Stromal cell of bone marrow (primary cell): Measurements from ENCODE around the gene ACTRT2.

Source experiments
- DNase-seq: peaks from one replicate; pipeline ENCODE4 v3.0.0-alpha.2; 2012; ENCODE audit warnings: low read depth

Gene ACTRT2

DNA sequence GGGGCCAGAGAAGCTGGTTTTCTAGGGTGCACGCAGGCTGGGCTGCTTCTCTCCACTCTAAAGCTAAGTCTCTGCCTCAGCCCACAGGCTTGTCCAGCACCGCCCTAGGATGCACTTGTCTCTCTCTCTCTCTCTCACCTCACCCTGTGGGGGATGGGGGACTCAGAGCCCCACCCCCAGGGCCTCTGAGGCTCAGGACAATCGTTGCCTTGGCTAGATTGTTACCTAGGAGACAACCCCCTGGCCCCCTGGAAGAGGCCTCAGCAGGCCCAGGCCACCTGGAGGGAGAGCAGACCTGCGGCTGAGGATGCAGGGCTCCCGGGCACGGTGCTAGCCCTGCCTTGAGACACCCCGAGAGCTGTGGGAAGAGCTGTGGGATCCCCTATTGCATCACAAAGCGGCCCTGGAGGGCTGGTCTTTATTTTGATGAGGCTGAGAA lies at the start of gene ACTRT2:
Gene ACTRT2, plus strand, starts transcription at position 235 of the 439 bp plus-strand sequence. CDS start 220 bp downstream, outside the sequence.
- no peak for DNase-seq

DNA sequence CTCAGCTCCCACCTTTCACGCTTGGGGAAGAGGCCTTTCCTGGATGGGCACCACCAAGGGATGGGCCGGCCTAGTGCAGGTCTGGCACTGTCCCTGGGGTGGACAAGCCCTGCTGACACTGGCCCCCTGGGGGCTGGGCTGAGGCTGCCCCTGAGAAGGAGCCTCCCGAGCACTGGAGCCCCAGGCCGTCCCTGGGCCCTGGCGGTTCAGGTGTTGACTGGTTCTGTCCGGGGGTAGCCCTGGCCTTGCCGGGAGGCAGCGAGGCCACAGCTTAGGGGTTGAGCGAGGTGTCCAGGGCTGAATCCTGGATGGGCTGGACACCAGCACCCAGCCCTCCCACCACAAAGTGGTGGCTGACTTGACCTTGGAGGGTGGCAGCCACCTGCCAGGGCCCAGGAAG lies 49.7 kb upstream of the ACTRT2 start:
- DNase-seq, result no peak

DNA sequence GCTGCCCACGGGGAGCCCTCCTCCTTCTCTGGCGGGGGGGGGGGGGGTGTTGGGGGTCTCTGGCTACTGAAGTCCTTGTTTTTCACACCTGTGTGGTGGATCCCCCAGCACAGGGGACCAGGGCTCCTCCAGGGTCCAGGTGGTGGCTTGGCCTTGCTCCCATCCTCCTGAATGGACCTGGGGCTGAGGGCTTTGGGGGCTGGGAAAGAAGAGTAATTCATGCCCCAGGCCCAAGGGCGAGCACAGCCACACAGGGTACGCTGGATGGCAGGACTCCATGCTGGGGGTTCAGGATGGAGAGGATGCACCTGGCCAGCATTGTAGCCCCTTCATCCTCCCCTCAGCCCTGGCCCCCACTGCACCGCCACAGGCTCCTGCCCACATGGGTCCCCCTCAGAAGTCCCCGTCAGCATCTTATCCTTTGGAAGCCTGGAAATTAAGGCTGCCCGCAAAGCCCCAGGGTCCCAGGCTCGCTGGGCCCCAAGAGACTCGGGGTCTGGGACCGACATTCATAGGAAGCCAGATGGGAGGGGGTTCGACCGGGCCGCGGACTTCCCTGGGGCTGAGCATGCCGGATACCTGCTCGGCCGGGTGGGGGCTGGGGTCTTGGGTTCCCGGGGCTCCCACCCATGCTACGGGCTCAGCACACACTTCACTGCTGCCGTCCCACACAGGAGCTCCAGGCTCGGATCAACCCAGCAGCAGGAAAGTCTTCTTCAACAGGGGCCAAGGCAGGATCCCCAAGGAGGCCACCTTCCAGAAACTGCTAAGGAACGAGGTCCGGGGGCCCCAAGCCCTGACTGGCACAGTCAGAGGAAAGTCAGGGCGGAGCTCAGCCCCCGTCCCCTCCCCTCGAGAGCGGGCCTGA lies 49.0 kb upstream of the ACTRT2 start:
- no peak for DNase-seq

DNA sequence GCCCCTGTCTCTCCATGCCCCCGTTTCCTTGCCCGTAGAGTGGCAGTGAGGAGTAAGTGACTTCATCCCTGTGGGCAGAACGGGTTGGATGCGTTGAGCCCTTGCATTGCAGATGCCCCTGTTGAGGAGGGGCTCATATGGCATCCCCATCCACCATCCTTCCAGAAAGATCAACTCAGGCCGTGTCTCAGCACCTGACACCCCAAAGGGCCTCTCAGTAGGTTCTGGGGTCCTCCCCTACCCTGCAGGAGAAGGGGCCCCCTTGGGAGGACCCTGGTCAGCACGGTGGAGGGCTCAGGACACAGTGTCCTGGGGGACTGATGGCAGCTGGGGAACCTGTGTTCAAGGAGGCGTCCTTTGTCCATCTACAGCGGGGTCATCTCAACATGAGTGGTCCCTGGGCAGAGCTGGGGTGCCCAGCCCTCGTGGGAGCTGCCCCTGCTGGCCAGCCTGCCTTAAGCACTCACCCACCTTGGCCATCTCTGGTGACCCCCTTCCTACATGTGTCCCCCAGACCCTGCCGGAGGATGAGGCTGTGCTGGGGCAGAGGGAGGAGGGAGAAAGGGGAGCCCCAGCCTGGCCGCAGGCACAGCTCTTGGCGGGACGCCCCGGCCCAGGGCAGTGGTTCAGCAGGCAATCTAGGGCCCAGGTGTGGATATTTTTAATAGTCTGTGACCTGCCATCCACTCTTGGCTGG lies 48.2 kb upstream of the ACTRT2 start:
- no peak for DNase-seq

DNA sequence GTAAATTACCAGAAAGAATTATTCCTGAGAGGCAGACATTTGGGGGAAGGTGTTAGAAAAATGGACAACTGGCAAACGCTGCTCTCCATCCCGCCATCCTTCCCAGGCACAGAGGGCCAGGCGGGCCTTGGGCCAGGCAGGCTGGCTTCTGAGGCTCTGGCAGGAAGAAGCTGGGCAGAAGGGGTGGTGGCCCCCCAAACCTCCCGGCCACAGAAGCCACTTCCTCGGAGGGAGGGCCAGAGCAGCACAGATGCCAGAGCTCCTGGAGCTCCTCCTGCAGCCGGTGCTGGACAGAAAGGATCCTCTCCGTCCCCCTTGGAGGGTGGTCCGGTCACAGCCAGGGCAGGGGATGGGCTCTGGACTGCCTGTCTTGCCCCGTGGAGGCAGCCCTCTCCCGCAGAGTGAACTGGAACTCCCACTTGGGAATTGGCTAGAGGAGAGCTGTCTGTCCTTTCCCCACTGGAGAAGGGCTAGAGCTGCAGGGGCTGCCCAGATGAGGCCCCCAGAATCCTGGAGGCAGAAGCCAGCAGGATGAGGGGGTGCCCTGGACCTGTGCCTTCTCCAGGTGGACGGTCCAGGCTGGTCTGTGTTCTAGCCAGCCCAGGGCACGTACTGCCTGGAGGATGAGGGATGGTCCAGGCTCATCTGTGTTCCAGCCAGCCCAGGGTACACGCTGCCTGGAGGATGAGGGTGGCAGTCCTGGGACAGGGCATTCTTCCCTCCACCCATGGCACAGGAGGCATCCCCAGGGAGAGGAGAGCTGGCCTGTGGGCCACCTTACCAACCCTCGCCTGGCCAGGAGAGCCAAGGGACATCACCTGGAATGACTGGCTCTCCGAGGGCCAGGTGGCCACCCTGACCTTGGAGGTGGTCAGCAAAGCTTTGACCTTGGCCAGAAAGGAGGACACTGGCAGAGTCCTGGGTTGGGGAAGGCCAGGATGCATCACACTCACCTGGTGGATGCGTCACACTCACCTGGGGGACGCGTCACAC lies 47.4 kb upstream of the ACTRT2 start:
- DNase-seq, result no peak

DNA sequence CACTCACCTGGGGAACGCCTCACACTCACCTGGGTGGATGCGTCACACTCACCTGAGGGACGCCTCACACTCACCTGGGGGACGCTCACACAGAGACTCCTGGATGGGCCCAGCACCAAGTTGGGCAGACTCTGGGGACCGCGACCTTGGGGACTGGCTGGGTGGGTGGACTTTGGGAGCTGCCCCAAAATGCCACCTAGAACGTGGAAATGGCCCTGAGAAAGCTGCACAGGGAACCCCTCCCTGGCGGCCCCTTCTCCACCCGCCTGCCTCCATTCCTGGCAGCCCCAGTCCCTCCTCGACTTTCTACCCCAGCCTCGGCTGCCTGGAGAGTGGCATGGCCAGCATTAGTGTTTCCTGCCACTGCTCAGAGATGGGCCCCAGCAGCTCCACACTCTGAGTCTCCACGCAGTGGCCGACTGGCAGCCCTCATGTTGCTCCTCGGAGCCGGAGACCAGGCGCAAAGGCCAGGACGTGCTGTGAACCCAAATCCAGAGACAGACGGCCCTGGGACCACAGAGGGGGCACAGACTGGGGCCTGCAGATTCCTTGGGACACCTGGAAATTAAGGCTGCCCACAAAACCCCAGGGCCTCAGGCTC lies 46.5 kb upstream of the ACTRT2 start:
- DNase-seq, result no peak

DNA sequence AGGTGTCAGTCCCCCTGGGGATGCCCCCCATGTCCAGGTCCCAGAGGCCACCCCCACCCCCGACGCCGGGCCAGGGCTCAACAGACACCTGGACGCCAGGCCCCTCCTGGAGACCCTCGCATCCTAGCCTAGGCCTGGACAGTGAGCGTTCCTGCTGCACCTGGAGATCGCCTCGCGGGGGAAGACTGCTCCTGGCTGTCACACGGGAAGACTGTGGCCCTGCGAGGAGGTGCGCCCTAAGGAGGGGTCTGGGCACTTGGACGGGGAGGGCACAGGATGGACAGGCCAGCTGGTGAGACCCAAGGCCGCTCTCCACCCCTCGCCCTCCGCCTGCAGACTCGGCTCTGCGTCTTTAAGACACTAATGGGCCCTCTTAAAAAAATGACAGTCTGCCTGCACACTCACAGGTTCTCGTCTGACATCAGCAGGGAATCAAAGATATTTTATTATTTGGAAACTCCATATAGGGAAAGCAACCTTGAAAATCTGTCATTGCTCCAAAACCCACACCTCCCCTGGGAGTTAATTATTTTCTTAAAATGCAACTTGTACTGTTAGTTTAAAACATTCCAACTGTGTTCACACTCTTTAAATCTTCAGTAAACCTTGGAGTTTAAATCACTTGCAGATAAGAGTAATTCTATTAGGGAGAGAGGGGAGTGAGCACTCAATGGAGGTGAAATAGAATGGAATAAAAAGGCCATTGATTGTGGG lies 45.6 kb upstream of the ACTRT2 start:
- DNase-seq, result peak; percentile 3

DNA sequence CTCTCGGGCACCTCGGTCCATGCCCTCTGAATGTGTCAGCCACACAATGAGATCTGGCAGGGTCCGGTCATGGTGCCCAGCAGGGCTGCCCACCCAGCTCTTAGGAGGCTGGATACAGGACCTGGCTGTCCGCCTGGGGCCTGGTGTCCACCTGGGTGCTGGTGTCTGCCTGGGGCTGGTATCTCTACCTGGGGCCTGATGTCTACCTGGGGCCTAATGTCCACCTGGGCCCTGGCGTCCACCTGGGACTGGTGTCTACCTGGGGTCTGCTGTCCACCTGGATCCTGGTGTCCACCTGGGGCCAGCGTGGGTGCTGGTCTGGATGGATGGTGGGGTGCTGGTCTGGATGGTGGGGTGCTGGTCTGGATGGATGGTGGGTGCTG lies 45.1 kb upstream of the ACTRT2 start:
- no peak for DNase-seq

DNA sequence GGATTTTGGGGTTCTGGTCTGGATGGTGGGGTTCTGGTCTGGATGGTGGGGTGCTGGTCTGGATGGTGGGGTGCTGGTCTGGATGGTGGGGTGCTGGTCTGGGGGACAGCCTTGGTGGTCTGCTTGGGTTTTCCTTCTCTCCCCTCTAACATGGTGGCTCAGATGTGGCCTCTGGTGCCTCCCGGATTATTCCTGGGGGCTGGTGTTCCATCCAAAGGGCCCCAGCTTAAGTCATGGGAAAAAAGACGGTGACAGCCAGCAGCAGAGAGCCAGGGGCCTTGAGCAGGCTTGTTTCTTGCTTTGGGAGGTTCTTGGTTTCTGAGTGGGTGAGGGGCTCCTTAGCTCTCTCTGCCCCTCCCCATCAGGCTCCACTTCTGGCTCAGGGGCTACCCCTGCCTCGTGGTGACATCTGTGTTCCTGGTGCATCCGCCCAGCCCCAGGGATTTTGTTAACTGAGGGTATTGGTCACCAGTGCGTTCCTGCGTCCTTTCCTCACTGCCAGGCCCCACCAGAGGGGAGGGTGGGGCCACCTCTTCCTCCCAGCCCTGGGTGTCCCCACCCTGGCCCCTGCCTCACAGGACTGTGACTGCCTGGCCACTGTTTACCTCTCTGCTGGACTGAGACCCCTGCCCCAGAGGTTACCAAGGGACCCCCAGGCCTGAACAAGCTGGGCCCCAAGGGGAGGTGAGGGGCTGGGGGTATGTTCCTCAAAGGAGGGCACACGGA lies 43.2 kb upstream of the ACTRT2 start:
- no peak for DNase-seq

DNA sequence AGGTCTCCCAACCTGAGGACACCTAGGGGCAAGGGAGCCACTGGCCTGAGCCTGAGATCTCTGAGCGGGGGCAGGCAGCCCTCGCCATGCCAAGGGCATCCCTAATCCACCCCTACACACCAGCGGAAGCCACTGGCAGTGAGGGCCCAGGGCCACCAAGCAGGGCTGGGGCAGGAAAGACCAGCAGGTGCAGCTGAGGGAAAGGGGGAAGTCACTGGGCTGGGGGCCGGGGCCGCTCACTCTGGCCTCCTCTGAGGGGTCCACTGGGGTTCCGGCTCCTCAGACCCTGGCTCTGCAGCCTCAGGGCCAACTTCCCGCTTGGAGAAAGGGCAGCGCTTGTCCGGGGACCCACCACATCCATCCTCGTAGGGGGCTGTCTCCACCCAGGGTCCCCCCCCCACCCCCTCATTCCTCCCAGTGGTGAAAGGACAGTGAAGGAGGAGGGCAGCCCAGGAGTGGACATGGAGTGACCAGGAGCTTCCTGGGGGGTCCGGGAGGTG lies 42.5 kb upstream of the ACTRT2 start:
- DNase-seq, result no peak

DNA sequence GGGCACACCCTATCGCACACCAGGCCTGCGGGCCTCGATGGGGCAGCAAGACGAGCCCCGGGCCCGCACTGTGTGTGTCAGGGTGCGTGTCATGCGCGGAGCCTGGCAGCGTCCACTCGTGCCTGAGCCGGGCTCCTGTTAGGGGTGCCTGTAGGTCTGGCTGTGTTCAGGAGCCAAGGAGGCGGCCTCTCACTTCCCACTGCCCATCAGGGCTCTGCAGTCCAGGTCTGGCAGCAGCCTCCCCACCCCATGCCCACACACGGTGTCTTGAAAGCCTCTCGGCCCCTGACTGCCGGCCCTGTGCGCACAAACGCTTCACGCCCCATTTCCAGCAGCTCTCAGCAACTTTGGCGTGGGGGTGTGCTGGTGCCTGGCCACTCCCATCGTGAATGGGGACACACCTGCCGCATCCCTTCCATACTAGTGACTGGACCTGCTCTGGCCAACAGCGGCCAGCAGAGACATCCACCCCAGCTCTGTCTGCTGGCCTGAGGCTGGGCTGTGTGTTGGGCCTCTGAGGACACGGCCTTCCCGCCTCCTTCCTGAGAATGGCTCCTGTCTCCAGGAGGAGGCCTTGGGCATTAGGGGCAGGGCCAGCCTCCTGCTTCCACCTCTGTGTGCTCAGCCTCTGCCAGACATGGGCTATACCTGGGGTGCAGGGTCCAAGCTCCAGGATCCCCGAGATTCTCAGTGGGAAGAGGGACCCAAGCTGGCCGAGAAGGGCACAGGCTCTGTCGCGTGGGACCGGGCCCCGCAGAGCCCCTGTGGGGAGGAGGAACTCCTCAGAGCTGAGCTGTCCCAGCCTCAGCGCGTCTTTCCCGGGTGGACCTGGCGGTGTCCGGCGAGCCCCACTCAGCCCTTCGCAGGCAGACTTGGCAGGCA lies 41.8 kb upstream of the ACTRT2 start:
- no peak for DNase-seq

DNA sequence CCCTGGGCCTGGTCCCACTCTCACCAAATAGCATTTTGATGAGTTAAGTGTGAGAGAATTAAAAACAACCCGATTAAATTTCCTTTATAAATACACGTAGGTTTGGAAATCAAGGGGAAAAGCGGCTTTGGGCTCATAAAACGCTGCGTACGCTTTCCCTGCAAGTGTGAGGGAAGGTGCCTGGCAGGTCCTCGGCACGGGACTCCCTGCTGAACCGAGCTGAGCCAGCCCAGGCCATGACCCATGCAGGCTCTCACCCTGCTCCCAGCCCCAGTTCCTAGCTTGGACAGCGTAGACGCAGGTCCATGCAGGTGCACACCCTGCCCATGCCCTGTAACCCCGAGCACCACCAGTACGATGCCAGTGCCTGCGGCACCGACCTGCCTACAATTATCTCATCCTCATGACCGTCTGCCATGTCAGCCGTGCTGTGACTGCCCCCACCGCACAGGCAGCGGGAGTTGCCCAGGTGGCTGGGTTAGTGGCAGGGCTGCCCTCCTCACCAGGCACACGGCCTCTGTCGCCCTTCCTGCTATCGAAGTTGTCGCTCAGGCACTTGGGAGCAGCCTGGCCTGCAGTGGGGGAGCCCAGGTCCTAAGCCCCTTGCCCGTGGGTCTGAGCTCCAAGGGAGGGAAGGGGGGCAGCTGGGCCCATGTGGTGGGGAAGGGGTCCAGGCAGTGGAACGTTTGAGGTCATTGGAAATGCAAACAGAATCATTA lies 41.0 kb upstream of the ACTRT2 start:
- DNase-seq, result no peak

DNA sequence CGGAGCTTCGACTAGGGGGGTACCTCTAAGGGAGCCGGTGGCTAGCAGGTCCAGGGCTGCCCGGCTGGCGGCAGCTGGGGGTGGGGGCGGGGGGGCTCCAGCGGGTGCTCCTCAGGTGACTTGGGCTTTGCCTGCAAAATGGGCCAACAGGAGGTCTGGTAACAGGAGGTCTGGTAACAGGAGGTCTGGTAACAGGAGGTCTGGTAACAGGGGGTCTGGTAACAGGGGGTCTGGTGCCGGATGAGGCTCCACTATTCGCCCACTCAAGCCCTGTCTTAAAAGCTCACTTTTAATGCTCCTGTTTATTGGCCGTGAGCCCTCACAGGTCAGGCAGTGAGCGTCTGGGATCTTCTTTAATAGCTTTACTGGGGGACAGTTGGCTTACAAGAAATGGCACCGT lies 40.4 kb upstream of the ACTRT2 start:
- no peak for DNase-seq

DNA sequence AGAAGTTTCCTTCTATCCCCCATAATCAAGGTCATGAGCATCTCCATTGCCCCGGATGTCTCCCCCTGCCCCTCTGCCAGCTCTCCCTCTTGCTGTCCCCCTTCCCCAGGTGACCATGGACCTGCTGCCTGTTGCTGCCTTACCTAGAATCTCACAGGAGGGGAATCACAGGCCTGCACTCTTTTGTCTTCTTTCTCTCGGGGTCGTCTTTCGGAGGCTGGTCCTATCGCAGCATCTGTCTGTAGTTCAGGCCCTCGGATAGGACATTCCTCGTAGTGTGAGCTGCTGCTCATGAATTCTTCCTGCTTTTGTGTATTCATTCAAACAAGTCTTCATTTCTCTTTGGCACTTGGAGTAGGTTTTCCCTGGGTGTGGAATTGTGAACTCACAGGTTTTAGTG lies 39.9 kb upstream of the ACTRT2 start:
- no peak for DNase-seq

DNA sequence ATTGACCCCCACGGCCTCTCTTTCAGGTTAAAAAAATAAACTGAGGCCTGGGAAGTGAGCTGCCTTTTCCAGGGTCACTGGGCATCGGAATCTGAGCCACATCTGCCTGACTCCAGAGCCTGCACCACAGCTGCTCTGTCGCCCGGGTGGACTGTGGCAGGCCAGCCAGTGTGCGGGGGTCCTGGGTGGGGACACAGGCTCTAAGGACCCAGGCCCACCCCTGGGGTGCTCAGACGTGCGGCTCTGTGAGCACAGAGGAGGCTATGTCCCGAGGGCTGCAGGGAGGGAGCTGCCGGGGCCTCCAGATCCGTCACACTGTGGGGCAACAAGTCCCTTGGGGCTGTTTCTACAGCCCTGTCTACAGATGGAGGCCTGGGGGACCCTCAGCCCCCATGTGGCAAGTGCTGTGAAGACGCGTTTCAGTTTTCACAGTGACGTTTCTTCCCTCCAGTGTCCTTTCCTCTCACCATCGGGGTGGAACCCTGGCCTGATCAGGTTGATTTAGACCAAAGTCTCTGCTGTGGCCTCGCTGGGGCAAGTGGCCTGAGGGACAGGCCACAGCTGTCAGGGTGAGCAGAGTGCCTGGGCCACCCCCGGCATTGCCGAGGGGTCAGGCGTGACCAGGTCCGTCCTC lies 39.2 kb upstream of the ACTRT2 start:
- no peak for DNase-seq

DNA sequence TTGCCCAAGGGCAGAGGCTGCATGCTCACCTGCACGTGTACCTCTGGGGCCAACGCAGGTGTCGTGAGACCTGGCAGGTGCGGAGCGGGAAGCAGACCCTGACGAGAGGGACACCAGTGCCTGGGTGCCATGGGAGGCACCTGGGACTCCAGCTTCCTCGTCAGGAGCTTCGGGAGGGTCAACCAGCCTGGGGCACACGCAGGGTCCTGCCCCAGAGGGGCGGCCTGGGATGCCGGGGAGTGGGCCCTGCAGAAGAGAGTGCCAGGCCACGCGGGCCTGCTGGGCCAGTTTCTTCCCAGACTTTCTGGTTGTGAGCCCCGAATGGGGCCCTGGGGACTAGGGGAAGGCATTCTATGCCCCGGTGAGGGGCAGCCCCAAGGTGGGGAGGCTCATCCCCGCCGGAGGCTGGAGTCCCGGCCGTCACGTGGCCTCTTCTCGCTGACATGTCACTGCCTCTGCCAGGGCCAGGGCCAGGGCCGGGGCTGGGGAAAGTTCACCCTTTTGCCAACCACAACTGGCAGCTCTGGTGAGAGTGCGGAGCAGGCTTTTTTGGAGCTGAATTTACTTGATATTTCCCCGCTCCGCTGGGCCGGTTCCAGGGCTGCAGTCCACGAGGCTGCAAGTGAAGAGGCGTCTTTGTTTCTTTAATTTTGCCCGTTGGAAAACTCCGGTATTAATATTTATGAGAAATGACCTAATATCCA lies 38.5 kb upstream of the ACTRT2 start:
- no peak for DNase-seq

DNA sequence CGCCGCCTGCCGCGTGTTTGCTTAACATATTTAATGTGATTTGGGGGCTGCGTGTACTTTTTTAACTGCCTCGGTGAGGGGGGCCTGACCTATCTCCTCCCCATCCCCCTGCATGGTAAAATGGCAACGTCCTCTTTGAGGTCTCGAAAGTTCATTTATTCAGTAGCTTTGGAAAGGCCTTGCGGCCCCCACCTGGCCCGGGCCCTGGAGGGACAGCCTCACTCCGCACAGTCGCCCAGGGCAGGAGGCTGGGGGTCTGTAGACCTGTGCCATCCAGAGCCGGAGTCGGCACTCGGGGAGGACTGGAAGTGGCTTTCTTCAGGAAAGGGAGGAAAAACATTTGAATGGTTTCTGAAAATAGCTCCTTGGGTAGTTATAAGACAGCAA lies 38.0 kb upstream of the ACTRT2 start:
- DNase-seq, result no peak
